Measurements from ENCODE around the gene NT5C1B. TPM values are rescaled to one million over a fixed set of nuclear protein-coding genes. Genes with fewer than 3 reads are reported as not detected.

Gene NT5C1B
- total RNA-seq, 2 donors from 2014 or later: not detected

- Histone ChIP-seq H3K27ac (no peak overlapping the region), H3K9me3 (no peaks in the 10 kb centered on the region), H3K4me3 (no peak overlapping the region), H3K27me3 (no peaks in the 10 kb centered on the region), H3K4me1 (no peaks in the 10 kb centered on the region), H3K36me3 (replicated peaks in 1 of 2; ENCODE audit: insufficient read depth in 1 of 2, low read depth in 2 of 2) (no peaks in the 10 kb centered on the region)
- WGBS, 2 donors: 50 to 60% methylated on average over 11 of the region's 11 CpGs
- TF ChIP-seq POLR2A (IDR thresholded peaks at IDR 0.05): no peak
- TF ChIP-seq, protein P1, sequence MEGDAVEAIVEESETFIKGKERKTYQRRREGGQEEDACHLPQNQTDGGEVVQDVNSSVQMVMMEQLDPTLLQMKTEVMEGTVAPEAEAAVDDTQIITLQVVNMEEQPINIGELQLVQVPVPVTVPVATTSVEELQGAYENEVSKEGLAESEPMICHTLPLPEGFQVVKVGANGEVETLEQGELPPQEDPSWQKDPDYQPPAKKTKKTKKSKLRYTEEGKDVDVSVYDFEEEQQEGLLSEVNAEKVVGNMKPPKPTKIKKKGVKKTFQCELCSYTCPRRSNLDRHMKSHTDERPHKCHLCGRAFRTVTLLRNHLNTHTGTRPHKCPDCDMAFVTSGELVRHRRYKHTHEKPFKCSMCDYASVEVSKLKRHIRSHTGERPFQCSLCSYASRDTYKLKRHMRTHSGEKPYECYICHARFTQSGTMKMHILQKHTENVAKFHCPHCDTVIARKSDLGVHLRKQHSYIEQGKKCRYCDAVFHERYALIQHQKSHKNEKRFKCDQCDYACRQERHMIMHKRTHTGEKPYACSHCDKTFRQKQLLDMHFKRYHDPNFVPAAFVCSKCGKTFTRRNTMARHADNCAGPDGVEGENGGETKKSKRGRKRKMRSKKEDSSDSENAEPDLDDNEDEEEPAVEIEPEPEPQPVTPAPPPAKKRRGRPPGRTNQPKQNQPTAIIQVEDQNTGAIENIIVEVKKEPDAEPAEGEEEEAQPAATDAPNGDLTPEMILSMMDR (IDR thresholded peaks at IDR 0.05): no peak
- DNase-seq (no peak), ATAC-seq (no peak)
- intact Hi-C loops (cut with DNase I): no loop called here
Measured at GRCh38 chr2:18516112-18516511, 73.3 kb downstream of the NT5C1B start.

DNA sequence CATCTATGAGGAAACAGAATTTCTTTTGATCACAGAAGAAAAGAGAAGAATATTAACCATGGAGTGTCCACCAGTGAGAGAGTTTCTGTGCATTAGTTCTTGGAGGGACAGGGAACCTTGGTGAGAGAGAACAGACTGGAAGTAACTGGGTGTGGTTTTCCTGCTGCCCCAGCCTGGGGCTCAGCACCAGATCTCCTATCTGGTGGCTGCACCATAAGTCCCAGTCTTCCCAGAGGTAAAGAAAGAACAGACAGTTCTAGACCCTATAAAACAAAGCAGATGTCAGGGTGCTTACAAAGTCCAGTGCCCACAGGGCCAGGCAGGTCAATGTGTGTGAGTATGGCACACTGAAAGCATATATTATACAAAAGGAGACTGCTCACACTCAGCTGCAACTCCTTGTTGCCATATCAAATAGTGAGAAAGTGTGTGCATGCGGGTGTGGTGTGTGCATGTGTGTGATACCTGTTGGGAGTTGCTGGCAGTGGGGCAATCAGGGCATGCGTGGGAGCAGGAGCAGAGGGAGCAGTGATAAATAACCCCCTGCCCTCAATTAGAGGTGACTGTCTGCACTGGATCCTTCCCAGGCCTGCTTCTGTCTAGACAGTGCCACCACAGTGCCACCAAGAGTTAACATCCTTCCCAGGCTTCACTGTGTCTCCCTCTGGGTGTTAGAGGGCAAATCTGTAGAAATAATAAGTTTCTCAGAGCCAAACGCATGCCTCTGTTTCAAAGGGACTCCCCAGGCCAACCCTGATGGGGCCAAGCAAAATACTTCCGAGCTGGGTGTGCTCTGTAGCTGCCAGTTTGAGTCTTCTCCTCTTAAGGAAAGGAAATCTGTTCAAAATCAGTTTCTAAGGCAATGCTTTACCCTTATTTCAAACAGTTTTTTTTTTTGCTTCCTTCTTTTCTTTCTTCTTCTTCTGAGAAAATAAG is 74.6 kb downstream of the NT5C1B start:
- ATAC-seq: no peak
- intact Hi-C loops (cut with DNase I): no loop called here
- no peaks in the 10 kb centered on the region for H3K9me3 ChIP-seq

More for the DNA sequence above, 74.6 kb downstream of the NT5C1B start:
- H3K4me3 ChIP-seq: no peak overlapping the region
- 58 to 61% methylated on average over 4 of the region's 4 CpGs for WGBS, 2 donors
- H3K27me3 ChIP-seq: no peaks in the 10 kb centered on the region
- TF ChIP-seq, protein P1 (IDR thresholded peaks at IDR 0.05): no peak
- no peak for TF ChIP-seq POLR2A (IDR thresholded peaks at IDR 0.05)
- H3K36me3 ChIP-seq (replicated peaks in 1 of 2; ENCODE audit: insufficient read depth in 1 of 2, low read depth in 2 of 2): no peaks in the 10 kb centered on the region
- H3K27ac ChIP-seq: no peak overlapping the region
- no peaks in the 10 kb centered on the region for H3K4me1 ChIP-seq
- no peak for DNase-seq

Small RNA genes lying within 50 kb of the gene (small RNA-seq; reads per million reads assigned to genes)
- not detected for gene RNU6-1215P

Other genes with a start within 250 kb of the NT5C1B start
- 10 to 100 TPM; 11.9 to 18.4 TPM for gene RDH14, start 28.9 kb downstream of the NT5C1B start, total RNA-seq

Data from body of pancreas (tissue), 4 donors.